H1 (cell line): Measurements from ENCODE around the gene SLC2A8. TPM values are rescaled to one million over a fixed set of nuclear protein-coding genes. Genes with fewer than 3 reads are reported as not detected.

Experiments used
- CTCF ChIA-PET: fragments of 300-600 bp; sonication (Branson Sonifier 250); formaldehyde crosslinking; loops from one replicate; lab custom pipeline; 2021; ENCODE audit not compliant: partially characterized antibody; lab: Charles Lee
- POLR2A ChIA-PET: fragments of 300-600 bp; sonication (Branson Sonifier 250); formaldehyde crosslinking; loops from one replicate; lab custom pipeline; 2021; ENCODE audit warnings: inconsistent platforms; ENCODE audit not compliant: partially characterized antibody; lab: Charles Lee
- DNase-seq, 2 experiments: peaks; one replicate each; pipeline versions ENCODE4 v3.0.0 to v3.0.0-alpha.2; 2010 to 2022; ENCODE audit warnings: low spot score in 2 of 2, low read depth in 1 of 2, mixed read lengths in 1 of 2
- FAIRE-seq: peaks from 2 replicates; lab custom pipeline; 2011; peaks lifted over from hg19 to GRCh38; lab: Jason Lieb, UNC
- H2AFZ ChIP-seq: 2 replicates; pipeline ENCODE4 v1.8.1; 2012; ENCODE audit warnings: low read length, inconsistent platforms
- H2AK5ac ChIP-seq: 2 replicates; pipeline ENCODE4 v1.6.1; 2013; ENCODE audit warnings: low read depth, low read length
- H2BK120ac ChIP-seq: replicated peaks from 2 replicates; pipeline ENCODE3; 2013; ENCODE audit warnings: low read depth, low read length, inconsistent platforms
- H2BK12ac ChIP-seq: 2 replicates; pipeline ENCODE4 v1.6.1; 2013; ENCODE audit warnings: low read depth, low read length
- H2BK15ac ChIP-seq: 2 replicates; pipeline ENCODE4 v1.6.1; 2013; ENCODE audit warnings: low read length
- H2BK20ac ChIP-seq: 2 replicates; pipeline ENCODE4 v1.6.1; 2013; ENCODE audit warnings: low read length
- H2BK5ac ChIP-seq: 2 replicates; pipeline ENCODE4 v1.6.1; 2013; ENCODE audit warnings: low read depth, low read length
- H3K14ac ChIP-seq: 2 replicates; pipeline ENCODE4 v1.6.1; 2013; ENCODE audit warnings: inconsistent platforms; ENCODE audit not compliant: insufficient read length
- H3K18ac ChIP-seq: 2 replicates; pipeline ENCODE4 v1.6.1; 2013; ENCODE audit warnings: low read length; ENCODE audit errors: extremely low read depth
- H3K23ac ChIP-seq: 2 replicates; pipeline ENCODE4 v1.6.1; 2013; ENCODE audit warnings: inconsistent platforms; ENCODE audit not compliant: insufficient read length
- H3K23me2 ChIP-seq: 2 replicates; pipeline ENCODE4 v1.6.1; 2013; ENCODE audit warnings: low read depth, low read length
- H3K27ac ChIP-seq: 2 replicates; pipeline ENCODE4 v1.6.1; 2011; ENCODE audit warnings: low read depth, low read length, inconsistent platforms
- H3K27me3 ChIP-seq, 4 experiments: replicated peaks in 1 of 4; 1 replicate in 1 of 4; 2 replicates in 3 of 4; pipeline versions ENCODE4 v1.6.1 to v1.8.1; 2011 to 2013; ENCODE audit warnings: low read length in 3 of 4, mild to moderate bottlenecking in 3 of 4, inconsistent platforms in 2 of 4, mixed read lengths in 2 of 4, moderate library complexity in 1 of 4; ENCODE audit not compliant: control insufficient read depth in 3 of 4, insufficient read depth in 3 of 4; ENCODE audit errors: extremely low read depth in 1 of 4
- H3K36me3 ChIP-seq, 4 experiments: 2 replicates each; pipeline versions ENCODE4 v1.6.1 to v1.8.1; 2011 to 2013; ENCODE audit warnings: mild to moderate bottlenecking in 4 of 4, low read length in 3 of 4, moderate library complexity in 2 of 4, control low read depth in 1 of 4, inconsistent platforms in 1 of 4; ENCODE audit not compliant: insufficient read depth in 4 of 4, control insufficient read depth in 2 of 4
- H3K4ac ChIP-seq: replicated peaks from 2 replicates; pipeline ENCODE3; 2013; ENCODE audit warnings: low read length, low read depth, mixed read lengths, inconsistent platforms; ENCODE audit not compliant: insufficient read length
- H3K4me1 ChIP-seq, 4 experiments: replicated peaks in 1 of 4; 1 replicate in 1 of 4; 2 replicates in 3 of 4; pipeline versions ENCODE4 v1.6.1 to v1.8.1; 2011 to 2013; ENCODE audit warnings: low read length in 3 of 4, inconsistent platforms in 2 of 4, mixed read lengths in 1 of 4; ENCODE audit not compliant: insufficient read depth in 4 of 4, control insufficient read depth in 3 of 4
- H3K4me2 ChIP-seq, 2 experiments: 2 replicates each; pipeline versions ENCODE4 v1.6.1 to v1.8.1; 2011 to 2013; ENCODE audit warnings: low read depth in 2 of 2, low read length in 2 of 2, control low read depth in 1 of 2, inconsistent platforms in 1 of 2, mild to moderate bottlenecking in 1 of 2; ENCODE audit not compliant: insufficient read depth in 1 of 2
- H3K4me3 ChIP-seq, 4 experiments: fragments of 200-600, 300-600 bp in 1 of 4; sonication (generic), shearing (Covaris generic), sonication (Bioruptor Twin) in 1 of 4; 2 replicates each; pipeline versions ENCODE4 v1.5.1 to v1.8.1; 2011 to 2016; ENCODE audit warnings: low read length in 4 of 4, low read depth in 3 of 4, control low read depth in 2 of 4, inconsistent platforms in 2 of 4, mild to moderate bottlenecking in 2 of 4, mixed read lengths in 1 of 4, moderate library complexity in 1 of 4; ENCODE audit not compliant: insufficient read depth in 2 of 4; ENCODE audit errors: extremely low read depth in 1 of 4
- H3K56ac ChIP-seq: replicated peaks from 2 replicates; pipeline ENCODE3; 2013; ENCODE audit warnings: low read depth, mild to moderate bottlenecking, mixed read lengths, low read length, inconsistent platforms; ENCODE audit not compliant: insufficient read length
- H3K79me1 ChIP-seq: 2 replicates; pipeline ENCODE4 v1.6.1; 2013; ENCODE audit warnings: low read depth, low read length, control low read depth
- H3K79me2 ChIP-seq, 2 experiments: 2 replicates each; pipeline versions ENCODE4 v1.6.1 to v1.8.1; 2012 to 2013; ENCODE audit warnings: low read length in 2 of 2, mild to moderate bottlenecking in 2 of 2, inconsistent platforms in 1 of 2; ENCODE audit not compliant: insufficient read depth in 2 of 2, control insufficient read depth in 1 of 2
- H3K9ac ChIP-seq, 4 experiments: replicated peaks in 1 of 4; 1 replicate in 1 of 4; 2 replicates in 3 of 4; pipeline versions ENCODE4 v1.6.1 to v1.8.1; 2011 to 2013; ENCODE audit warnings: low read depth in 3 of 4, low read length in 3 of 4, control low read depth in 2 of 4, mild to moderate bottlenecking in 2 of 4, moderate library complexity in 2 of 4, inconsistent platforms in 1 of 4; ENCODE audit errors: extremely low read depth in 1 of 4
- H3K9me3 ChIP-seq, 2 experiments: 2 replicates each; pipeline versions ENCODE4 v1.6.1 to v1.8.1; 2012 to 2013; ENCODE audit warnings: mild to moderate bottlenecking in 2 of 2, moderate library complexity in 2 of 2, control low read depth in 1 of 2, inconsistent platforms in 1 of 2, low read depth in 1 of 2, low read length in 1 of 2, mixed read lengths in 1 of 2; ENCODE audit not compliant: insufficient read depth in 2 of 2
- H4K20me1 ChIP-seq, 2 experiments: replicated peaks in 1 of 2; 2 replicates each; pipeline versions ENCODE3 to v1.8.1; 2011 to 2013; ENCODE audit warnings: inconsistent platforms in 2 of 2, low read length in 2 of 2, mild to moderate bottlenecking in 1 of 2; ENCODE audit not compliant: insufficient read depth in 2 of 2, control insufficient read depth in 1 of 2
- H4K5ac ChIP-seq: 2 replicates; pipeline ENCODE4 v1.6.1; 2013; ENCODE audit warnings: low read length, low read depth, mixed read lengths, inconsistent platforms; ENCODE audit not compliant: insufficient read length
- H4K8ac ChIP-seq: 2 replicates; pipeline ENCODE4 v1.8.0; 2013; ENCODE audit warnings: mild to moderate bottlenecking, moderate library complexity, low read length, inconsistent platforms; ENCODE audit not compliant: insufficient read depth; ENCODE audit errors: extremely low read depth
- H4K91ac ChIP-seq: replicated peaks from 2 replicates; pipeline ENCODE3; 2013; ENCODE audit warnings: low read length, mixed read lengths, inconsistent platforms; ENCODE audit not compliant: insufficient read length
- CHD2 ChIP-seq: IDR thresholded peaks from 2 replicates; pipeline ENCODE4 v1.6.1; 2012; ENCODE audit warnings: low read length, improper control_type of control experiment
- CREB1 ChIP-seq: IDR thresholded peaks from 2 replicates; pipeline ENCODE4 v1.6.1; 2012; ENCODE audit warnings: inconsistent platforms
- EP300 ChIP-seq, 2 experiments: IDR thresholded peaks; 1 replicate in 1 of 2; 2 replicates in 1 of 2; pipeline ENCODE4 v1.6.1; 2011 to 2012; ENCODE audit warnings: low read depth in 2 of 2, low read length in 2 of 2, mild to moderate bottlenecking in 2 of 2, borderline replicate concordance in 1 of 2, inconsistent platforms in 1 of 2, moderate library complexity in 1 of 2
- FOSL1 ChIP-seq: IDR thresholded peaks from 2 replicates; pipeline ENCODE4 v1.6.1; 2011; ENCODE audit warnings: mild to moderate bottlenecking, low read depth, low read length, moderate library complexity; ENCODE audit not compliant: insufficient read depth
- GABPA ChIP-seq: IDR thresholded peaks from 2 replicates; pipeline ENCODE4 v1.6.1; 2011; ENCODE audit warnings: mild to moderate bottlenecking, low read length, moderate library complexity, borderline replicate concordance; ENCODE audit not compliant: insufficient read depth
- POLR2AphosphoS5 ChIP-seq: IDR thresholded peaks from 2 replicates; pipeline ENCODE4 v1.6.1; 2011; ENCODE audit warnings: low read depth, low read length
- RAD21 ChIP-seq, 2 experiments: IDR thresholded peaks in 1 of 2; conservative IDR thresholded peaks in 1 of 2; 2 replicates each; pipeline ENCODE4 v1.6.1; 2011; ENCODE audit warnings: low read depth in 2 of 2, low read length in 2 of 2, improper control_type of control experiment in 1 of 2, inconsistent platforms in 1 of 2, mild to moderate bottlenecking in 1 of 2, moderate library complexity in 1 of 2
- RXRA ChIP-seq: IDR thresholded peaks from 2 replicates; pipeline ENCODE4 v1.6.1; 2011; ENCODE audit warnings: low read depth, mild to moderate bottlenecking, low read length, moderate library complexity; ENCODE audit not compliant: insufficient read depth
- SIRT6 ChIP-seq: IDR thresholded peaks from one replicate; pipeline ENCODE4 v1.7.1; 2012; ENCODE audit warnings: low read length, inconsistent platforms
- SP2 ChIP-seq: IDR thresholded peaks from 2 replicates; pipeline ENCODE4 v1.6.1; 2012; ENCODE audit warnings: mild to moderate bottlenecking, low read length, inconsistent platforms
- YY1 ChIP-seq: IDR thresholded peaks from 2 replicates; pipeline ENCODE4 v1.6.1; 2011; ENCODE audit warnings: low read depth, mild to moderate bottlenecking, low read length
- ZNF274 ChIP-seq: IDR thresholded peaks from 2 replicates; pipeline ENCODE4 v1.7.0; 2012; ENCODE audit warnings: low read length, borderline replicate concordance; ENCODE audit errors: extremely low read depth
- WGBS, 2 experiments: shearing (Covaris generic) in 1 of 2; methylation state at CpG; one replicate each; pipeline versions ENCODE4 v1.1.6 to v1.1.7; 2013 to 2015; ENCODE audit warnings: low lambda C conversion rate in 2 of 2, mixed read lengths in 2 of 2, inconsistent platforms in 1 of 2, low coverage in 1 of 2, missing lambda C conversion rate in 1 of 2; ENCODE audit not compliant: insufficient replicate concordance in 2 of 2, insufficient coverage in 1 of 2, insufficient read length in 1 of 2; ENCODE audit errors: extremely low coverage in 1 of 2, missing lambda C conversion rate in 1 of 2; 5-methylcytosine and 5-hydroxymethylcytosine counted together
- polyA plus RNA-seq, 7 experiments: library from polyadenylated mRNA; depleted of rRNA in 3 of 7; stranded (reverse) in 5 of 7; unstranded in 2 of 7; fragments of >200 nt in 5 of 7; fragments of 200-250 nt in 2 of 7; gene quantifications; 1 replicate in 5 of 7; 2 replicates in 1 of 7; 4 replicates in 1 of 7; pipeline versions ENCODE4 v1.2.1 to v1.2.3, GENCODE V29; 2011 to 2013; ENCODE audit warnings: missing spikeins in 2 of 7, mixed read lengths in 2 of 7
- total RNA-seq: library from RNA; stranded (reverse); fragmentation: NEBNext Ultra II Directional; extraction: Animal tissue kit (Norgen Biotek cat#: 25700); gene quantifications from 2 replicates; pipeline ENCODE4 v1.2.1, GENCODE V29; 2021

Gene SLC2A8
- total and polyA plus RNA-seq, 2 of the 8 experiments (the other 6 are each of a cell fraction or from before 2014, with no cell fraction given), result 24.6 to 36.4 TPM

- 0 out of 4 replicates have a peak, but pooled peaks cover 0 to 5% of the 10 kb centered on the region in 2 experiments for H3K9me3 ChIP-seq
- H3K79me1 ChIP-seq, result no peaks in the 10 kb centered on the region
- no peak overlapping the region for H3K4me3 ChIP-seq
- H2BK20ac ChIP-seq, result no peak overlapping the region
- peaks cover 9 to 17% of the 10 kb centered on the region in 2 experiments for H4K20me1 ChIP-seq
- H2BK5ac ChIP-seq, result no peak overlapping the region
- no peak overlapping the region for H2AFZ ChIP-seq
- no peaks in the 10 kb centered on the region; a peak in 1 of 7 replicates for H3K4me1 ChIP-seq
- ChIA-PET POLR2A (interaction anchor here (0.7 to 11.3 kb wide), 20 partner anchors 9 to 395 kb away, joined by 3 to 125 read pairs (median 4); partner anchors contain the start of genes LRSAM1, RPL12, SLC2A8 and ZNF79), CTCF (interaction anchor here (1.0 to 1.5 kb wide), 4 partner anchors 11 to 143 kb away, joined by 3 to 4 read pairs (median 4); no protein-coding TSS in a partner anchor)
- DNase-seq, result no peak
- no peak overlapping the region for H4K91ac ChIP-seq
- H3K18ac ChIP-seq, result no peak overlapping the region
- no peak overlapping the region for H2AK5ac ChIP-seq
- no peaks in the 10 kb centered on the region for H3K27me3 ChIP-seq
- H3K9ac ChIP-seq, result no peak overlapping the region
- no peak overlapping the region for H2BK12ac ChIP-seq
- no peak overlapping the region for H2BK120ac ChIP-seq
- no peak overlapping the region for H3K4me2 ChIP-seq
- H3K79me2 ChIP-seq, result peaks cover under 1 to 15% of the 10 kb centered on the region in 2 experiments; a peak in 3 of 4 replicates
- no peak overlapping the region for H3K14ac ChIP-seq
- FAIRE-seq, result no peak
- H3K23me2 ChIP-seq, result peaks cover 6% of the 10 kb centered on the region
- H3K36me3 ChIP-seq, result peaks cover 28 to 73% (median 57%) of the 10 kb centered on the region in 4 experiments
- H3K56ac ChIP-seq, result no peak overlapping the region
- 88% methylated on average over 17 of the region's 17 CpGs; no CpG with 5 or more reads in 1 of the 2 experiments for WGBS, 2 experiments
- no peak overlapping the region for H4K5ac ChIP-seq
- no peak overlapping the region for H3K23ac ChIP-seq
- H3K4ac ChIP-seq, result no peak overlapping the region
- no peak overlapping the region for H2BK15ac ChIP-seq
- no peak overlapping the region for H3K27ac ChIP-seq
- peak overlapping the region; percentile 23; the same call in 1 of the 2 replicates for H4K8ac ChIP-seq
- TF ChIP-seq EP300 (IDR thresholded peaks at IDR 0.05; ENCODE audit: borderline replicate concordance in 1 of 2, low read depth in 2 of 2, low read length in 2 of 2), result no peak
- no peak for TF ChIP-seq FOSL1
- no peak for TF ChIP-seq SIRT6
- TF ChIP-seq CREB1, result no peak
- no peak for TF ChIP-seq RXRA
- peak; percentile 68; the same call in 1 of the 2 replicates for TF ChIP-seq ZNF274
- TF ChIP-seq CHD2, result peak; percentile 11; the same call in 1 of the 2 replicates
- TF ChIP-seq POLR2AphosphoS5, result peak; percentile 68
- no peak for TF ChIP-seq SP2
- no peak for TF ChIP-seq YY1
- no peak for TF ChIP-seq GABPA
- no peak for TF ChIP-seq RAD21 (IDR thresholded peaks at IDR 0.05 in 1 of 2, conservative IDR thresholded peaks at IDR 0.05 in 1 of 2; ENCODE audit: low read depth in 2 of 2, low read length in 2 of 2)
Measured at GRCh38 chr9:127444283-127444920, 47.4 kb downstream of the SLC2A8 start.
